ENCODE results near the gene MND1. TPM values are rescaled to one million over a fixed set of nuclear protein-coding genes. Genes with fewer than 3 reads are reported as not detected.
A peak's percentile ranks its signal among the peaks of the same experiment; 100 is the strongest.
"Not testable (repeated sequence)": the region's sequence is repeated elsewhere in the genome, so short reads cannot be mapped to it uniquely, and the experiment has no call there.

The MND1 gene
- total and polyA plus RNA-seq, 2 donors from 2014 or later, result 0.98 to 1.5 TPM

DNA sequence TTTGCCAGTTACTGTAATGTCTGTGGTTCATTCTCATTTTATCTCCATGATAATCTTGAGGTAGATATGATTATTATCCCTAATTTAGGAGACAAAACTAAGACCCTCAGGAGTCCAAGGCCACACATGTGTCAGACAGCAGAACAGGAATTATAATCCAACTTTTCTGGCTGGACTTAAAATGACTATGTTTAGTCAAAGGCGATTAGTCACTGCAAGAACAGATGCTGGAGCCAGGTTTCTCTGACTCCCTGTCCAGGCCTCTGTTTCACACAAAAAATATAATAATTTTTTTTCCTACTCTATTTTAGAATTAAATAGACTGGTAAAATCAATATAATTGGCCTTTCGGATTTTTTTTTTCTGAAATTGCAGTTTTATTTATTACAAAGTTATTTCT lies 64.9 kb downstream of the MND1 start:
- TF ChIP-seq, protein P1, sequence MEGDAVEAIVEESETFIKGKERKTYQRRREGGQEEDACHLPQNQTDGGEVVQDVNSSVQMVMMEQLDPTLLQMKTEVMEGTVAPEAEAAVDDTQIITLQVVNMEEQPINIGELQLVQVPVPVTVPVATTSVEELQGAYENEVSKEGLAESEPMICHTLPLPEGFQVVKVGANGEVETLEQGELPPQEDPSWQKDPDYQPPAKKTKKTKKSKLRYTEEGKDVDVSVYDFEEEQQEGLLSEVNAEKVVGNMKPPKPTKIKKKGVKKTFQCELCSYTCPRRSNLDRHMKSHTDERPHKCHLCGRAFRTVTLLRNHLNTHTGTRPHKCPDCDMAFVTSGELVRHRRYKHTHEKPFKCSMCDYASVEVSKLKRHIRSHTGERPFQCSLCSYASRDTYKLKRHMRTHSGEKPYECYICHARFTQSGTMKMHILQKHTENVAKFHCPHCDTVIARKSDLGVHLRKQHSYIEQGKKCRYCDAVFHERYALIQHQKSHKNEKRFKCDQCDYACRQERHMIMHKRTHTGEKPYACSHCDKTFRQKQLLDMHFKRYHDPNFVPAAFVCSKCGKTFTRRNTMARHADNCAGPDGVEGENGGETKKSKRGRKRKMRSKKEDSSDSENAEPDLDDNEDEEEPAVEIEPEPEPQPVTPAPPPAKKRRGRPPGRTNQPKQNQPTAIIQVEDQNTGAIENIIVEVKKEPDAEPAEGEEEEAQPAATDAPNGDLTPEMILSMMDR (IDR thresholded peaks at IDR 0.05; ENCODE audit: borderline replicate concordance, extremely low read depth, insufficient read depth), result no peak

DNA sequence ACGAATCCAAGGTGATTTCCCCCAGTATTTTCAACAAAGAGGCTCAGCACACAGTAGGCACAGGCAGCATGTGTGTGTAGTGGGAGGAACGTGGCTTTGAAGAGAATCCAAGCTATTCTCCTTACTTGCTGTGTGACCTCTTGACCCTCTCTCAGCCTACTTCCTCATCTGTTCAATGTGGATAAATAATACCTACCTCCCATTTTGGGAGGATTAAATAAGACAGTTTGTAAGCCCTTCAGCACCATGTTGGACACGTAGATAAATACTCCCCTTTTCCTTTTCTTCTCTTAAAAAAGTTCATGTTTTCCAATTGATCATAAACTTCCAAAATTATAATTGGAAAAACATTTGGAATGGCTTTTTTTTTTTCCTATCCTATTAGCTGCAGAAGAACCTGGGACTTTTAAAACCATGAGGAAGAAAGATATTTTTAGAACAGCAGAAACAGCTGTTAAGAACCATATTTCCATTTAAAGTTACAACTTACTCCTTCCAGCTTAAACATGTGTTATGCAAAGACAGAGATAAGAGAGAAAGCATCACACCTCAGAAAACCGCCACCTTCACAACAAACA lies 65.5 kb downstream of the MND1 start:
- no peaks in the 10 kb centered on the region for H3K27me3 ChIP-seq (ENCODE audit: control insufficient read depth, insufficient read depth, low read length)
- H3K9me3 ChIP-seq (ENCODE audit: control insufficient read depth in 2 of 3, insufficient read depth in 1 of 3, low read length in 3 of 3), result no peaks in the 10 kb centered on the region
- H3K27ac ChIP-seq (ENCODE audit: low read depth in 2 of 2, low read length in 2 of 2), result no peak overlapping the region
- peak in 1 of 5 donors; percentile 35 for DNase-seq
- no peaks in the 10 kb centered on the region for H3K4me1 ChIP-seq (ENCODE audit: control insufficient read depth in 2 of 3, insufficient read depth in 2 of 3, low read depth in 1 of 3, low read length in 3 of 3)
- no peak overlapping the region for H3K9ac ChIP-seq (ENCODE audit: low read length in 3 of 3)
- H3K36me3 ChIP-seq (ENCODE audit: control insufficient read depth in 2 of 3, insufficient read depth in 3 of 3, low read length in 3 of 3), result no peaks in the 10 kb centered on the region
- intact Hi-C loops (cut with DNase I), result no loop called here
- no peak for FAIRE-seq
- no peak overlapping the region for H3K4me3 ChIP-seq (ENCODE audit: low read length in 3 of 3)
- TF ChIP-seq, protein P1 (IDR thresholded peaks at IDR 0.05; ENCODE audit: borderline replicate concordance, extremely low read depth, insufficient read depth), result no peak

More for the DNA sequence above, 64.9 kb downstream of the MND1 start:
- H3K9me3 ChIP-seq (ENCODE audit: control insufficient read depth in 2 of 3, insufficient read depth in 1 of 3, low read length in 3 of 3), result no peaks in the 10 kb centered on the region
- DNase-seq, result no peak
- no peaks in the 10 kb centered on the region for H3K27me3 ChIP-seq (ENCODE audit: control insufficient read depth, insufficient read depth, low read length)
- H3K36me3 ChIP-seq (ENCODE audit: control insufficient read depth in 2 of 3, insufficient read depth in 3 of 3, low read length in 3 of 3), result no peaks in the 10 kb centered on the region
- intact Hi-C loops (cut with DNase I), result no loop called here
- H3K4me3 ChIP-seq (ENCODE audit: low read length in 3 of 3), result no peak overlapping the region
- H3K27ac ChIP-seq (ENCODE audit: low read depth in 2 of 2, low read length in 2 of 2), result no peak overlapping the region
- no peak overlapping the region for H3K9ac ChIP-seq (ENCODE audit: low read length in 3 of 3)
- no peak for FAIRE-seq
- no peaks in the 10 kb centered on the region for H3K4me1 ChIP-seq (ENCODE audit: control insufficient read depth in 2 of 3, insufficient read depth in 2 of 3, low read depth in 1 of 3, low read length in 3 of 3)

DNA sequence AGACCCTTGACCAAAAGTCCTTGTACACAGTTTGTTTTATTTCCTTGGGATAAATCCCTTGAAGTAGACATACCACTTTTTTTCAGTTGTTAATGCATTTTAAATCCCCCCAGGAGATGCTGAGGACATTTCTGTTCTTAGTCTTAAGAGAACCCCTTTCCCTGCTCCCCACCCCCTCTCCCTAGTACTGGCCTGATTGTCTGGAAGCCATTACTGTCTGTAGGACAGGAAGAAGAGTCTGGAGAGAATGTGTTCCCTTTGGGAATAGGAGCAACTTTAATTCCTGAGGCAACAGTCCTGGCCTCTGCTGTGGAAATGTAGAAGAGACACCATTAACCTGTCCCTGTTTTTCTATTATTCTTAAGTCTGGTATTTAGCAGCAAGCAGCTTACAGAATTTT lies 69.4 kb downstream of the MND1 start:
- DNase-seq (no peak), FAIRE-seq (no peak)
- Histone ChIP-seq H3K9me3 (ENCODE audit: control insufficient read depth in 2 of 3, insufficient read depth in 1 of 3, low read length in 3 of 3) (no peaks in the 10 kb centered on the region), H3K9ac (ENCODE audit: low read length in 3 of 3) (no peak overlapping the region), H3K27ac (ENCODE audit: low read depth in 2 of 2, low read length in 2 of 2) (no peak overlapping the region), H3K4me3 (ENCODE audit: low read length in 3 of 3) (no peak overlapping the region), H3K36me3 (ENCODE audit: control insufficient read depth in 2 of 3, insufficient read depth in 3 of 3, low read length in 3 of 3) (no peaks in the 10 kb centered on the region), H3K4me1 (ENCODE audit: control insufficient read depth in 2 of 3, insufficient read depth in 2 of 3, low read depth in 1 of 3, low read length in 3 of 3) (no peaks in the 10 kb centered on the region), H3K27me3 (ENCODE audit: control insufficient read depth, insufficient read depth, low read length) (no peaks in the 10 kb centered on the region)
- TF ChIP-seq, protein P1 (IDR thresholded peaks at IDR 0.05; ENCODE audit: borderline replicate concordance, extremely low read depth, insufficient read depth), result no peak
- intact Hi-C loops (cut with DNase I), result no loop called here

DNA sequence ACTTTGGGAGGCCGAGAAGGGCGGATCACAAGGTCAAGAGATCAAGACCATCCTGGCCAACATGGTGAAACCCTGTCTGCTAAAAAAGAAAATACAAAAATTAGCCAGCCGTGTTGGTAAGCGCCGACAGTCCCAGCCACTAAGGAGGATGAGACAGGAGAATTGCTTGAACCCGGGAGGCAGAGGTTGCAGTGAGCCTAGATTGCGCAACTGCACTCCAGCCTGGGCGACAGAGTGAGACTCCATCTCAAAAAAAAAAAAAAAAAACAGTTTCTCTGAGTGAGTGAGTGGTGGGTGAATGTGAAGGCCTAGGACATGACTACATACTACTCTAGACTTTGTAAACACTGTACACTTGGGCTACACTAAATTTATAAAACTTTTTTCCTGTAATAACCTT lies 72.0 kb downstream of the MND1 start:
- intact Hi-C loops (cut with DNase I); H3K9ac ChIP-seq (ENCODE audit: low read length in 3 of 3); H3K4me3 ChIP-seq (ENCODE audit: low read length in 3 of 3); H3K36me3 ChIP-seq (ENCODE audit: control insufficient read depth in 2 of 3, insufficient read depth in 3 of 3, low read length in 3 of 3); H3K27ac ChIP-seq (ENCODE audit: low read depth in 2 of 2, low read length in 2 of 2); H3K4me1 ChIP-seq (ENCODE audit: control insufficient read depth in 2 of 3, insufficient read depth in 2 of 3, low read depth in 1 of 3, low read length in 3 of 3); H3K27me3 ChIP-seq (ENCODE audit: control insufficient read depth, insufficient read depth, low read length); H3K9me3 ChIP-seq (ENCODE audit: control insufficient read depth in 2 of 3, insufficient read depth in 1 of 3, low read length in 3 of 3); FAIRE-seq; DNase-seq: not testable (repeated sequence)
